Subcutaneous abdominal adipose tissue (tissue), 5 donors: ENCODE measurements around the gene GSTO2.

Experiments
- H3K27ac ChIP-seq: one replicate; pipeline ENCODE4 v1.7.0; 2013; ENCODE audit warnings: low read depth, mild to moderate bottlenecking, inconsistent platforms, low read length, moderate library complexity
- H3K27me3 ChIP-seq, 5 donors: one replicate each; pipeline ENCODE4 v1.7.0; 2013; ENCODE audit warnings: low read length in 5 of 5, inconsistent platforms in 1 of 5; ENCODE audit not compliant: control insufficient read depth in 5 of 5, insufficient read depth in 4 of 5
- H3K36me3 ChIP-seq, 5 donors: one replicate each; pipeline ENCODE4 v1.7.0; 2013; ENCODE audit warnings: low read length in 5 of 5; ENCODE audit not compliant: control insufficient read depth in 5 of 5, insufficient read depth in 5 of 5
- H3K4me1 ChIP-seq, 5 donors: one replicate each; pipeline ENCODE4 v1.7.0; 2013; ENCODE audit warnings: low read length in 5 of 5, mild to moderate bottlenecking in 3 of 5, moderate library complexity in 1 of 5; ENCODE audit not compliant: control insufficient read depth in 5 of 5, insufficient read depth in 5 of 5
- H3K4me3 ChIP-seq, 5 donors: one replicate each; pipeline ENCODE4 v1.7.0; 2013; ENCODE audit warnings: low read length in 5 of 5, low read depth in 1 of 5
- H3K9ac ChIP-seq, 5 donors: one replicate each; pipeline ENCODE4 v1.7.0; 2013; ENCODE audit warnings: low read length in 5 of 5, mild to moderate bottlenecking in 4 of 5, moderate library complexity in 3 of 5
- H3K9me3 ChIP-seq, 5 donors: one replicate each; pipeline ENCODE4 v1.7.0; 2013; ENCODE audit warnings: low read length in 5 of 5; ENCODE audit not compliant: control insufficient read depth in 5 of 5
- donor health status: healthy.
- donor health status: healthy.
- donor health status: healthy.
- donor health status: healthy.
- donor health status: healthy.

The GSTO2 gene

GRCh38 chr10:104304927-104305326 is 35.9 kb downstream of the GSTO2 start:
- Histone ChIP-seq H3K27me3 (no peaks in the 10 kb centered on the region), H3K9ac (no peak overlapping the region), H3K27ac (no peak overlapping the region), H3K4me3 (no peak overlapping the region), H3K9me3 (no peaks in the 10 kb centered on the region), H3K36me3 (peaks cover 0 to 7% (median 0%) of the 10 kb centered on the region in 5 donors), H3K4me1 (peaks cover 13 to 48% (median 42%) of the 10 kb centered on the region in 5 donors)

GRCh38 chr10:104306897-104307296 is 37.9 kb downstream of the GSTO2 start:
- H3K4me3 ChIP-seq, result no peak overlapping the region
- peaks cover 0 to 17% (median 7%) of the 10 kb centered on the region in 5 donors for H3K36me3 ChIP-seq
- H3K9ac ChIP-seq, result no peak overlapping the region
- H3K4me1 ChIP-seq, result peaks cover 13 to 50% (median 41%) of the 10 kb centered on the region in 5 donors
- no peaks in the 10 kb centered on the region for H3K27me3 ChIP-seq
- no peaks in the 10 kb centered on the region for H3K9me3 ChIP-seq
- no peak overlapping the region for H3K27ac ChIP-seq

GRCh38 chr10:104307576-104308438 is 38.8 kb downstream of the GSTO2 start:
- Histone ChIP-seq H3K9me3 (no peaks in the 10 kb centered on the region), H3K27ac (no peak overlapping the region), H3K36me3 (peaks cover 0 to 23% (median 13%) of the 10 kb centered on the region in 5 donors), H3K9ac (peak overlapping the region in 1 of 5 donors; percentile 36), H3K27me3 (no peaks in the 10 kb centered on the region), H3K4me1 (peaks cover 17 to 58% (median 48%) of the 10 kb centered on the region in 5 donors), H3K4me3 (no peak overlapping the region)

- Histone ChIP-seq H3K36me3 (peaks cover 0 to 30% (median 20%) of the 10 kb centered on the region in 5 donors), H3K27me3 (no peaks in the 10 kb centered on the region), H3K27ac (no peak overlapping the region), H3K9ac (no peak overlapping the region), H3K4me3 (no peak overlapping the region), H3K9me3 (no peaks in the 10 kb centered on the region), H3K4me1 (peaks cover 17 to 57% (median 43%) of the 10 kb centered on the region in 5 donors)
Observed at GRCh38 chr10:104308439-104308903, 39.5 kb downstream of the GSTO2 start.

GRCh38 chr10:104309980-104310978 is 41.3 kb downstream of the GSTO2 start:
- no peaks in the 10 kb centered on the region for H3K27me3 ChIP-seq
- H3K4me1 ChIP-seq, result peaks cover 17 to 41% (median 30%) of the 10 kb centered on the region in 5 donors
- peak overlapping the region in 1 of 5 donors; percentile 4 for H3K4me3 ChIP-seq
- H3K27ac ChIP-seq, result no peak overlapping the region
- peak overlapping the region in 1 of 5 donors; percentile 96 for H3K9ac ChIP-seq
- no peaks in the 10 kb centered on the region for H3K9me3 ChIP-seq
- H3K36me3 ChIP-seq, result peaks cover 0 to 48% (median 38%) of the 10 kb centered on the region in 5 donors

- H3K4me1 ChIP-seq, result peaks cover 13 to 34% (median 23%) of the 10 kb centered on the region in 5 donors
- no peak overlapping the region for H3K27ac ChIP-seq
- no peaks in the 10 kb centered on the region for H3K27me3 ChIP-seq
- H3K36me3 ChIP-seq, result peaks cover 0 to 56% (median 45%) of the 10 kb centered on the region in 5 donors
- no peaks in the 10 kb centered on the region for H3K9me3 ChIP-seq
- H3K4me3 ChIP-seq, result no peak overlapping the region
- peak overlapping the region in 1 of 5 donors; percentile 96 for H3K9ac ChIP-seq
Observed at GRCh38 chr10:104311184-104311720, 42.3 kb downstream of the GSTO2 start.

GRCh38 chr10:104314591-104315485 is 45.9 kb downstream of the GSTO2 start:
- H3K36me3 ChIP-seq, result peaks cover 0 to 56% (median 45%) of the 10 kb centered on the region in 5 donors
- H3K27ac ChIP-seq, result no peak overlapping the region
- H3K27me3 ChIP-seq, result no peaks in the 10 kb centered on the region
- no peak overlapping the region for H3K4me3 ChIP-seq
- no peaks in the 10 kb centered on the region for H3K9me3 ChIP-seq
- H3K4me1 ChIP-seq, result peaks cover 32 to 69% (median 52%) of the 10 kb centered on the region in 5 donors
- no peak overlapping the region for H3K9ac ChIP-seq

- peaks cover 26 to 69% (median 45%) of the 10 kb centered on the region in 5 donors for H3K4me1 ChIP-seq
- no peak overlapping the region for H3K9ac ChIP-seq
- H3K4me3 ChIP-seq, result no peak overlapping the region
- H3K27me3 ChIP-seq, result no peaks in the 10 kb centered on the region
- no peak overlapping the region for H3K27ac ChIP-seq
- H3K9me3 ChIP-seq, result no peaks in the 10 kb centered on the region
- peaks cover 0 to 50% (median 42%) of the 10 kb centered on the region in 5 donors for H3K36me3 ChIP-seq
Observed at GRCh38 chr10:104315486-104315921, 46.5 kb downstream of the GSTO2 start.
